Testis (tissue), 2 donors: ENCODE results near the gene CDK6.

Experiments
- POLR2A ChIP-seq: fragments of 450-650 bp; IDR thresholded peaks from one replicate; pipeline ENCODE4 v1.6.1; 2017; ENCODE audit warnings: antibody characterized with exemption, mild to moderate bottlenecking, moderate library complexity
- TF ChIP-seq, protein P1 (sequence below), 3 experiments: fragments of 450-650 bp in 2 of 3; fragments of 200-600 bp in 1 of 3; sonication (generic) in 1 of 3; IDR thresholded peaks; one replicate each; pipeline ENCODE4 v1.5.1; 2016 to 2019; ENCODE audit warnings: antibody characterized with exemption in 3 of 3, mild to moderate bottlenecking in 2 of 3, moderate library complexity in 1 of 3

- no peak for TF ChIP-seq POLR2A
- TF ChIP-seq, protein P1, sequence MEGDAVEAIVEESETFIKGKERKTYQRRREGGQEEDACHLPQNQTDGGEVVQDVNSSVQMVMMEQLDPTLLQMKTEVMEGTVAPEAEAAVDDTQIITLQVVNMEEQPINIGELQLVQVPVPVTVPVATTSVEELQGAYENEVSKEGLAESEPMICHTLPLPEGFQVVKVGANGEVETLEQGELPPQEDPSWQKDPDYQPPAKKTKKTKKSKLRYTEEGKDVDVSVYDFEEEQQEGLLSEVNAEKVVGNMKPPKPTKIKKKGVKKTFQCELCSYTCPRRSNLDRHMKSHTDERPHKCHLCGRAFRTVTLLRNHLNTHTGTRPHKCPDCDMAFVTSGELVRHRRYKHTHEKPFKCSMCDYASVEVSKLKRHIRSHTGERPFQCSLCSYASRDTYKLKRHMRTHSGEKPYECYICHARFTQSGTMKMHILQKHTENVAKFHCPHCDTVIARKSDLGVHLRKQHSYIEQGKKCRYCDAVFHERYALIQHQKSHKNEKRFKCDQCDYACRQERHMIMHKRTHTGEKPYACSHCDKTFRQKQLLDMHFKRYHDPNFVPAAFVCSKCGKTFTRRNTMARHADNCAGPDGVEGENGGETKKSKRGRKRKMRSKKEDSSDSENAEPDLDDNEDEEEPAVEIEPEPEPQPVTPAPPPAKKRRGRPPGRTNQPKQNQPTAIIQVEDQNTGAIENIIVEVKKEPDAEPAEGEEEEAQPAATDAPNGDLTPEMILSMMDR (IDR thresholded peaks at IDR 0.05), result no peak
Measured at GRCh38 chr7:92785923-92786322, 50.5 kb downstream of the CDK6 start.
